GM23338 (cell line): ENCODE measurements around the gene CKM. TPM values are rescaled to one million over a fixed set of nuclear protein-coding genes. Genes with fewer than 3 reads are reported as not detected.

Source experiments
- ATAC-seq: fragments of 200-7000 bp; cut with Tn5 transposase; 3 replicates; pipeline ENCODE4 v1.9.1; 2020
- DNase-seq: peaks from one replicate; pipeline ENCODE4 v3.0.0-alpha.2; 2015; ENCODE audit warnings: low spot score
- H2AFZ ChIP-seq: fragments of 200-600 bp; sonication (generic); 2 replicates; pipeline ENCODE4 v1.8.0; 2016; ENCODE audit warnings: antibody characterized with exemption, mild to moderate bottlenecking, moderate library complexity
- H3F3A ChIP-seq: fragments of 200-600 bp; sonication (generic); replicated peaks from 2 replicates; pipeline ENCODE4 v1.8.0; 2017; ENCODE audit warnings: antibody characterized with exemption, mixed run types, low read depth
- H3K27ac ChIP-seq: fragments of 200-600 bp; sonication (generic); 2 replicates; pipeline ENCODE4 v1.6.1; 2016; ENCODE audit warnings: low read depth
- H3K27me3 ChIP-seq: fragments of 200-600 bp; sonication (generic); 2 replicates; pipeline ENCODE4 v1.8.0; 2016; ENCODE audit warnings: mild to moderate bottlenecking, mixed run types, moderate library complexity; ENCODE audit not compliant: insufficient read depth
- H3K36me3 ChIP-seq: fragments of 200-600 bp; sonication (generic); 2 replicates; pipeline ENCODE4 v1.8.0; 2016; ENCODE audit warnings: mild to moderate bottlenecking; ENCODE audit not compliant: insufficient read depth
- H3K4me1 ChIP-seq: fragments of 200-600 bp; sonication (generic); 2 replicates; pipeline ENCODE4 v1.8.0; 2016; ENCODE audit warnings: mild to moderate bottlenecking, moderate library complexity; ENCODE audit not compliant: insufficient read depth
- H3K4me2 ChIP-seq: fragments of 200-600 bp; sonication (generic); 2 replicates; pipeline ENCODE4 v1.7.1; 2017; ENCODE audit warnings: mixed run types
- H3K4me3 ChIP-seq: fragments of 200-600 bp; sonication (generic); 2 replicates; pipeline ENCODE4 v1.6.1; 2016; ENCODE audit warnings: mixed run types
- H3K79me2 ChIP-seq: fragments of 200-600 bp; sonication (generic); replicated peaks from 2 replicates; pipeline ENCODE4 v1.8.0; 2017; ENCODE audit warnings: mild to moderate bottlenecking; ENCODE audit not compliant: insufficient read depth
- H3K9me2 ChIP-seq: fragments of 200-600 bp; sonication (generic); 2 replicates; pipeline ENCODE4 v1.8.0; 2017; ENCODE audit not compliant: insufficient read depth
- H4K20me1 ChIP-seq: fragments of 200-600 bp; sonication (generic); replicated peaks from 2 replicates; pipeline ENCODE4 v1.8.0; 2017; ENCODE audit warnings: mild to moderate bottlenecking; ENCODE audit not compliant: insufficient read depth
- H3K27ac Mint-ChIP-seq: 2 replicates; pipeline ENCODE4 v1.8.0; 2020; ENCODE audit warnings: inconsistent platforms, mild to moderate bottlenecking, moderate library complexity, mixed read lengths
- H3K27me3 Mint-ChIP-seq: 3 replicates; pipeline ENCODE4 v1.8.0; 2022; ENCODE audit warnings: low read depth, mild to moderate bottlenecking, moderate library complexity, mixed read lengths, inconsistent platforms; ENCODE audit not compliant: insufficient read depth, poor library complexity
- H3K36me3 Mint-ChIP-seq: 3 replicates; pipeline ENCODE4 v1.8.0; 2021; ENCODE audit warnings: low read depth, mild to moderate bottlenecking, inconsistent platforms, moderate library complexity, mixed read lengths
- H3K4me1 Mint-ChIP-seq: 3 replicates; pipeline ENCODE4 v1.8.0; 2020; ENCODE audit warnings: mild to moderate bottlenecking, inconsistent platforms, mixed read lengths
- H3K4me3 Mint-ChIP-seq: 3 replicates; pipeline ENCODE4 v1.8.0; 2021; ENCODE audit warnings: moderate library complexity, mild to moderate bottlenecking, inconsistent platforms, mixed read lengths
- H3K9me3 Mint-ChIP-seq: 3 replicates; pipeline ENCODE4 v1.8.0; 2020; ENCODE audit warnings: moderate library complexity, mild to moderate bottlenecking, inconsistent platforms, mixed read lengths
- CREB1 ChIP-seq: fragments of 250-450 bp; sonication (Bioruptor Pico); IDR thresholded peaks from 2 replicates; pipeline ENCODE4 v1.5.0; 2020; ENCODE audit warnings: low read depth, mild to moderate bottlenecking, moderate library complexity
- ETS1 ChIP-seq: IDR thresholded peaks from 2 replicates; pipeline ENCODE4 v1.6.1; 2016; ENCODE audit warnings: antibody characterized with exemption
- EZH2phosphoT487 ChIP-seq: fragments of 200-600 bp; sonication (generic); IDR thresholded peaks from one replicate; pipeline ENCODE4 v1.8.1; 2018; ENCODE audit warnings: antibody characterized with exemption; ENCODE audit not compliant: unreplicated experiment
- JUNB ChIP-seq: IDR thresholded peaks from one replicate; pipeline ENCODE4 v1.6.1; 2016; ENCODE audit warnings: antibody characterized with exemption; ENCODE audit not compliant: unreplicated experiment
- NANOG ChIP-seq: IDR thresholded peaks from 2 replicates; pipeline ENCODE4 v1.6.1; 2016; ENCODE audit warnings: antibody characterized with exemption, borderline replicate concordance
- POLR2AphosphoS5 ChIP-seq: IDR thresholded peaks from 2 replicates; pipeline ENCODE4 v1.6.1; 2016; ENCODE audit warnings: antibody characterized with exemption, low read depth
- REST ChIP-seq: IDR thresholded peaks from one replicate; pipeline ENCODE4 v1.6.1; 2018; ENCODE audit warnings: antibody characterized with exemption; ENCODE audit not compliant: unreplicated experiment
- STAT1 ChIP-seq: IDR thresholded peaks from one replicate; pipeline ENCODE4 v1.6.1; 2016; ENCODE audit warnings: antibody characterized with exemption; ENCODE audit not compliant: unreplicated experiment
- ZNF114 ChIP-seq: fragments of 250-450 bp; sonication (Bioruptor Pico); IDR thresholded peaks from 2 replicates; pipeline ENCODE4 v1.5.0; 2020; ENCODE audit warnings: mild to moderate bottlenecking, moderate library complexity
- polyA plus RNA-seq: library from polyadenylated mRNA; unstranded; fragments of >200 nt; fragmentation: Nextera tagmentation; extraction: Ambion mirVana; gene quantifications from 2 replicates; pipeline ENCODE4 v1.2.1, GENCODE V29; 2016
- total RNA-seq: library from RNA; depleted of rRNA; stranded (reverse); fragments of >200 nt; shearing (Covaris generic); gene quantifications from 2 replicates; pipeline ENCODE4 v1.2.3, GENCODE V29; 2014
- TF ChIP-seq, protein P1 (sequence below), 2 experiments: fragments of 200-600 bp in 1 of 2; sonication (generic) in 1 of 2; conservative IDR thresholded peaks; 2 replicates each; pipeline versions ENCODE4 v1.5.1 to v1.6.1; 2016 to 2017; ENCODE audit warnings: antibody characterized with exemption in 2 of 2, low read depth in 2 of 2, mild to moderate bottlenecking in 2 of 2, moderate library complexity in 1 of 2

Gene CKM
- total and polyA plus RNA-seq, 2 experiments from 2014 or later, result not detected

- no peak overlapping the region for H3K4me3 Mint-ChIP-seq
- Histone ChIP-seq H3K79me2 (no peaks in the 10 kb centered on the region), H3K36me3 (no peaks in the 10 kb centered on the region), H3K27ac (no peak overlapping the region), H3K4me1 (no peaks in the 10 kb centered on the region), H3F3A (no peaks in the 10 kb centered on the region), H2AFZ (no peak overlapping the region), H3K4me3 (no peak overlapping the region), H3K4me2 (no peak overlapping the region), H3K9me2 (no peaks in the 10 kb centered on the region), H3K27me3 (no peaks in the 10 kb centered on the region), H4K20me1 (no peaks in the 10 kb centered on the region)
- TF ChIP-seq ZNF114, result no peak
- no peak for TF ChIP-seq JUNB
- no peak for TF ChIP-seq NANOG
- TF ChIP-seq, protein P1, sequence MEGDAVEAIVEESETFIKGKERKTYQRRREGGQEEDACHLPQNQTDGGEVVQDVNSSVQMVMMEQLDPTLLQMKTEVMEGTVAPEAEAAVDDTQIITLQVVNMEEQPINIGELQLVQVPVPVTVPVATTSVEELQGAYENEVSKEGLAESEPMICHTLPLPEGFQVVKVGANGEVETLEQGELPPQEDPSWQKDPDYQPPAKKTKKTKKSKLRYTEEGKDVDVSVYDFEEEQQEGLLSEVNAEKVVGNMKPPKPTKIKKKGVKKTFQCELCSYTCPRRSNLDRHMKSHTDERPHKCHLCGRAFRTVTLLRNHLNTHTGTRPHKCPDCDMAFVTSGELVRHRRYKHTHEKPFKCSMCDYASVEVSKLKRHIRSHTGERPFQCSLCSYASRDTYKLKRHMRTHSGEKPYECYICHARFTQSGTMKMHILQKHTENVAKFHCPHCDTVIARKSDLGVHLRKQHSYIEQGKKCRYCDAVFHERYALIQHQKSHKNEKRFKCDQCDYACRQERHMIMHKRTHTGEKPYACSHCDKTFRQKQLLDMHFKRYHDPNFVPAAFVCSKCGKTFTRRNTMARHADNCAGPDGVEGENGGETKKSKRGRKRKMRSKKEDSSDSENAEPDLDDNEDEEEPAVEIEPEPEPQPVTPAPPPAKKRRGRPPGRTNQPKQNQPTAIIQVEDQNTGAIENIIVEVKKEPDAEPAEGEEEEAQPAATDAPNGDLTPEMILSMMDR (conservative IDR thresholded peaks at IDR 0.05; ENCODE audit: low read depth in 2 of 2), result no peak
- peaks cover 2% of the 10 kb centered on the region; the same call in 2 of the 3 replicates for H3K4me1 Mint-ChIP-seq
- H3K36me3 Mint-ChIP-seq, result peaks cover 23% of the 10 kb centered on the region
- ATAC-seq, result no peak
- no peak for DNase-seq
- peaks cover 11% of the 10 kb centered on the region for H3K27me3 Mint-ChIP-seq
- H3K9me3 Mint-ChIP-seq, result 0 out of 3 replicates have a peak, but pooled peaks cover 3% of the 10 kb centered on the region
- H3K27ac Mint-ChIP-seq, result no peak overlapping the region
These were observed 24.4 kb downstream of the CKM start for GRCh38 chr19:45298264-45298663.

DNA sequence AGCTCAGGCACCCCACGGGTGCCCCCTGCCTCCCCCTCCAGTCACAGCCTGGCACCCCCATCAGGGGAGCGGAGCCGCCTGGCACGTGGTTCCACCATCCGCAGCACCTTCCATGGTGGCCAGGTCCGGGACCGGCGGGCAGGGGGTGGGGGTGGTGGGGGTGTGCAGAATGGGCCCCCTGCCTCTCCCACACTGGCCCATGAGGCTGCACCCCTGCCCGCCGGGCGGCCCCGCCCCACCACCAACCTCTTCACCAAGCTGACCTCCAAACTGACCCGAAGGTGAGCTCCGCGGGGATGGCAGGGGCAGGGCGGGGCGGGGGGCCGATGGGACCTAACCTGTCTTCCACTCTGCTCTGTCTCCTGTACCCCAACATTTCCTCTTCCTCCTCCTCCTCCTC, 25.0 kb downstream of the CKM start:
- no peaks in the 10 kb centered on the region for H3K4me1 ChIP-seq
- no peaks in the 10 kb centered on the region for H4K20me1 ChIP-seq
- no peaks in the 10 kb centered on the region for H3K27me3 ChIP-seq
- no peak overlapping the region for H3K27ac ChIP-seq
- TF ChIP-seq ETS1 (no peak), REST (no peak), EZH2phosphoT487 (no peak), POLR2AphosphoS5 (no peak), STAT1 (no peak), NANOG (no peak), CREB1 (no peak)
- TF ChIP-seq, protein P1 (conservative IDR thresholded peaks at IDR 0.05; ENCODE audit: low read depth in 2 of 2), result no peak
- no peak overlapping the region for H2AFZ ChIP-seq
- no peak for ATAC-seq
- Mint-ChIP-seq H3K27me3 (peaks cover 11% of the 10 kb centered on the region), H3K9me3 (0 out of 3 replicates have a peak, but pooled peaks cover 3% of the 10 kb centered on the region), H3K4me3 (no peak overlapping the region), H3K36me3 (peaks cover 23% of the 10 kb centered on the region), H3K4me1 (peaks cover 2% of the 10 kb centered on the region; the same call in 2 of the 3 replicates), H3K27ac (no peak overlapping the region)
- H3K9me2 ChIP-seq, result no peaks in the 10 kb centered on the region
- DNase-seq, result no peak
- H3K79me2 ChIP-seq, result no peaks in the 10 kb centered on the region
- H3F3A ChIP-seq, result no peaks in the 10 kb centered on the region
- H3K4me3 ChIP-seq, result no peak overlapping the region
- no peak overlapping the region for H3K4me2 ChIP-seq
- no peaks in the 10 kb centered on the region for H3K36me3 ChIP-seq
